ENCODE results near the gene RNF20. TPM values are rescaled to one million over a fixed set of nuclear protein-coding genes. Genes with fewer than 3 reads are reported as not detected.

Gene RNF20
- total and polyA plus RNA-seq, 9 donors = 12.8 to 45.8 (median 33.6) TPM

- TF ChIP-seq, protein P1, sequence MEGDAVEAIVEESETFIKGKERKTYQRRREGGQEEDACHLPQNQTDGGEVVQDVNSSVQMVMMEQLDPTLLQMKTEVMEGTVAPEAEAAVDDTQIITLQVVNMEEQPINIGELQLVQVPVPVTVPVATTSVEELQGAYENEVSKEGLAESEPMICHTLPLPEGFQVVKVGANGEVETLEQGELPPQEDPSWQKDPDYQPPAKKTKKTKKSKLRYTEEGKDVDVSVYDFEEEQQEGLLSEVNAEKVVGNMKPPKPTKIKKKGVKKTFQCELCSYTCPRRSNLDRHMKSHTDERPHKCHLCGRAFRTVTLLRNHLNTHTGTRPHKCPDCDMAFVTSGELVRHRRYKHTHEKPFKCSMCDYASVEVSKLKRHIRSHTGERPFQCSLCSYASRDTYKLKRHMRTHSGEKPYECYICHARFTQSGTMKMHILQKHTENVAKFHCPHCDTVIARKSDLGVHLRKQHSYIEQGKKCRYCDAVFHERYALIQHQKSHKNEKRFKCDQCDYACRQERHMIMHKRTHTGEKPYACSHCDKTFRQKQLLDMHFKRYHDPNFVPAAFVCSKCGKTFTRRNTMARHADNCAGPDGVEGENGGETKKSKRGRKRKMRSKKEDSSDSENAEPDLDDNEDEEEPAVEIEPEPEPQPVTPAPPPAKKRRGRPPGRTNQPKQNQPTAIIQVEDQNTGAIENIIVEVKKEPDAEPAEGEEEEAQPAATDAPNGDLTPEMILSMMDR (IDR thresholded peaks at IDR 0.05) = no peak
- TF ChIP-seq EP300 (IDR thresholded peaks at IDR 0.05) (no peak), POLR2A (IDR thresholded peaks at IDR 0.05) (no peak)
- no peaks in the 10 kb centered on the region for H3K9me3 ChIP-seq
- no peaks in the 10 kb centered on the region for H3K4me1 ChIP-seq (ENCODE audit: insufficient read depth)
- no peaks in the 10 kb centered on the region for H3K36me3 ChIP-seq
- H3K27me3 ChIP-seq = no peaks in the 10 kb centered on the region
- H3K27ac ChIP-seq = no peak overlapping the region
- WGBS, 3 donors = 69 to 75% (median 74%) methylated on average over 6 of the region's 6 CpGs
- intact Hi-C loops (cut with DNase I) = no loop called here
- H3K4me3 ChIP-seq = no peak overlapping the region
- DNase-seq = no peak
Measured at GRCh38 chr9:101527066-101527465, 6.6 kb upstream of the RNF20 start.

DNA sequence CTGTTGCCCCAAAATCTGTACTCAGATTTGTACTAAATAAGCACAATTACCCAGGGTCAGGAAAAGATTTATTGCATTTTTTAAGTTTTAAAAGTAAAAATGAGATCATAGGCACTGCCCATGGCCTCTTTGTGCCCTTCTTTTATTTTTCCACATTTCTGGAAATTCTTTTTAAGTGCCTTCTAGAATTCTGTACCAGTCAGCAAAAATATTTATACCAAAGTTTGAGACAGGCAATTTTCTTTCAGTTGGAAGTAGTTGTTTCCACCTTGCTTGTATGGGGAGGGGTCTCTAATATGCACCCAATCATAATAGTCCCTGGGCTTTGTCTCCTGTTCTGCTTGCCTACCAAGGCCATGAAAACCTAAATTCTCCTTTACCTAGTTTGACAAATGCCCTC, 5.6 kb upstream of the RNF20 start:
- intact Hi-C loops (cut with DNase I) = no loop called here
- Histone ChIP-seq H3K36me3 (no peaks in the 10 kb centered on the region), H3K4me3 (no peak overlapping the region), H3K27ac (no peak overlapping the region), H3K4me1 (ENCODE audit: insufficient read depth) (no peaks in the 10 kb centered on the region), H3K27me3 (no peaks in the 10 kb centered on the region), H3K9me3 (no peaks in the 10 kb centered on the region)
- no peak for TF ChIP-seq EP300 (IDR thresholded peaks at IDR 0.05)
- no peak for TF ChIP-seq POLR2A (IDR thresholded peaks at IDR 0.05)
- TF ChIP-seq, protein P1 (IDR thresholded peaks at IDR 0.05) = no peak
- no peak for DNase-seq

DNA sequence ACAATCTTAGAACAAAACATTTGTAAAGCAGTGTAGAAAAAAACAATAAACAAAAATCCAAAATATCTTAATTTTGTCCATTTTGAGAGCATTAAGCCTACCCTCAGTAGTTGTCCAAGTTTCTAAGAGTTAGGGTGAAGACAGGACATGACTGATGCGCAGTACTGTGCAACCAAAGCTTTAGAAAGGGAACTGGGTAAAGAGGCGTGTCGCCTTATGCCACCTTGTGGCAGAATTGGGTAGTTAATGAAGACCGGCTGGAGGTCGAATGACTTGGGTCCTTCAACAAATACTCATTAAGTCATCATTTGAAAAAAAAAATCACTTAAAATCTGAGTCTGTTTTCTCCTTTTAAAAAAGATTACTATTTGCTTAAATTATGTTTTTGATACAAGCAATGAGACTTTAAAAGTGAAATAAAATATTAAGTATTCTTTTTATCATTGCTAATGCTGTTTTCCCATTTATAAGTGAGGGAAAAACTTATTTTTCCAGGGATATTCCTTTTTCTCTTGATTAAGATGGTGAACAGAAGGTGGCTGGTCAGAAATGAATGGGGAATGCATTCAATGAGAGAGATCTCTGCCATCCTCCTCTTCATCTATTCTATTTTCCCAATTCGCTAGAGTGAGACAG, 3.5 kb upstream of the RNF20 start:
- TF ChIP-seq, protein P1 (IDR thresholded peaks at IDR 0.05) = peak; percentile 62 to 79 (median 67)
- TF ChIP-seq POLR2A (IDR thresholded peaks at IDR 0.05) = no peak
- peak; percentile 51 to 76 (median 64) for DNase-seq
- intact Hi-C loops (cut with DNase I) = loop anchor here (1.0 to 5.0 kb wide), 4 partner anchors 71 to 133 kb away; partner anchors contain the start of genes MRPL50 (in 1 of the 4) and ZNF189 (in 1 of the 4)

DNA sequence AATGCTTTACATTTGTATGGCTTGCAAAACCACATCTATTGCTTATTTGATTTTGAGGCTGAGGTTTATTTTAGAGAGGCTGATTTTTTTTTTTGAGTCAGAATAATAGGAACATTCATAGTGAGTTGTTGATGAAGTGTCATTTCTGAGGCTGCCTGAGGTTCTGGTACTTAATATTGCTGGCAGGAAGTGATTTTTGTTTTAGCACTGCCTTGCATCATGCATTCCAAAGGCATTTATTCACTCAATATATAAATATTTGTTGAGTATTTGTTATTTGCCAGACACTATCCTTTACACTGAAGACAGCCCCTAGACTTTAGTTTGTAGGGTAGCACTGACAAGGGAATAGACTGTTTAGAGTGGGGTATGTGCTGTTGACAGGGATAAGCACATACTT, 2.7 kb downstream of the RNF20 start:
- Histone ChIP-seq H3K4me3 (no peak overlapping the region), H3K27ac (no peak overlapping the region), H3K9me3 (no peaks in the 10 kb centered on the region), H3K4me1 (ENCODE audit: insufficient read depth) (no peaks in the 10 kb centered on the region), H3K27me3 (no peaks in the 10 kb centered on the region), H3K36me3 (no peaks in the 10 kb centered on the region)
- intact Hi-C loops (cut with DNase I) = no loop called here
- no peak for DNase-seq
- TF ChIP-seq POLR2A (IDR thresholded peaks at IDR 0.05) = no peak
- TF ChIP-seq, protein P1 (IDR thresholded peaks at IDR 0.05) = no peak
- TF ChIP-seq EP300 (IDR thresholded peaks at IDR 0.05) = no peak

More for the DNA sequence above, 3.5 kb upstream of the RNF20 start:
- H3K4me3 ChIP-seq = no peak overlapping the region
- no peaks in the 10 kb centered on the region for H3K9me3 ChIP-seq
- H3K36me3 ChIP-seq = no peaks in the 10 kb centered on the region
- no peak overlapping the region for H3K27ac ChIP-seq
- H3K4me1 ChIP-seq (ENCODE audit: insufficient read depth) = no peaks in the 10 kb centered on the region
- no peaks in the 10 kb centered on the region for H3K27me3 ChIP-seq
- 17 to 19% (median 19%) methylated on average over 6 of the region's 6 CpGs for WGBS, 3 donors

All from ovary (tissue), 9 donors.